SKM-1 (cell line): ENCODE data around the gene CYGB.
"Not testable (repeated sequence)": the region's sequence is repeated elsewhere in the genome, so short reads cannot be mapped to it uniquely, and the experiment has no call there.

Source experiments
- DNase-seq: peaks from one replicate; lab custom pipeline; 2025; ENCODE audit not compliant: unreplicated experiment; lab: John Stamatoyannopoulos, UW

Gene CYGB

DNA sequence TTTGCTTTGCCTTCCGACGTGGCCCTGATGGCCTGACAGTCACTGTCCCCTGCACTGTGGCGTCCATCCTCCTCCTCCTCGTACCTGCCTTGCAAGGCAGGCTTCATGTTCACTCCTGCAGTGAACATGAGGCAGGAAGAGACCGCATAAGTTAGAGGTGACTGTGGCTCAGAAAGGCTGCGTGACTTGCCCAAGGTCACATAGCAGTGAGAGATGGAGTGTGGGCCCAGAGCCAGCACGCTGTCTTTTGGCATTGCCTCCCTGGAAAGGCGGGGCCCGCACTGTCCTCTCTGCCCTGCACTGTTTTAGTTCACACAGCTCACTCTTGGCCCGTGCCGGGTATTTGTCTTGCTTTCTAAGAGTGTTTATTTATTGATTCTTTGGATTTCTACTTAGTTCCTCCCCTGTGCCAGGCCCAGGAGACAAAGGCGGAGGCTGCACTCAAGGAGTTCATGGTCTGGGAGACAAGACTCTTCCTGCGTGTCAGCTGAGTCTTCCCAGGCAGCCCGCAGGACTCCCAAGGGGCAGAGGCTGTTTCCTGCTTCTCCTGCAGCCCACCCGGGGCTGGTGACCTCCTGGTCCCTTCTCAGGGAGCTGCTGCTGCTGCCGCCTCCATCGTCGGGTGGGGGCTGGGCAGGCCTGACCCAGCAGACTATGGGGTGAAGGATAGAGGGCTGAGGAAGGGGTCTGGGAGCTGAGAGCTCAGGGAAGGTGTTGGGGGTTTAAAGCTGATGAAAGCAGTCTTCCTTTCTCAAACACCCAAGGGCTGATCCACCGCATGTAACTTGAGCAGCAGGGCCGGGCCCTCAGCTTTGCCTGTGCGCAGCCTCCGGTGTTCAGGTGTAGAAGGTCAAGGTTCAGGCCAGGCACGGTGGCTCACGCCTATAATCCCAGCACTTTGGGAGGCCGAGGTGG lies 12.7 kb downstream of the CYGB start:
- DNase-seq = no peak

DNA sequence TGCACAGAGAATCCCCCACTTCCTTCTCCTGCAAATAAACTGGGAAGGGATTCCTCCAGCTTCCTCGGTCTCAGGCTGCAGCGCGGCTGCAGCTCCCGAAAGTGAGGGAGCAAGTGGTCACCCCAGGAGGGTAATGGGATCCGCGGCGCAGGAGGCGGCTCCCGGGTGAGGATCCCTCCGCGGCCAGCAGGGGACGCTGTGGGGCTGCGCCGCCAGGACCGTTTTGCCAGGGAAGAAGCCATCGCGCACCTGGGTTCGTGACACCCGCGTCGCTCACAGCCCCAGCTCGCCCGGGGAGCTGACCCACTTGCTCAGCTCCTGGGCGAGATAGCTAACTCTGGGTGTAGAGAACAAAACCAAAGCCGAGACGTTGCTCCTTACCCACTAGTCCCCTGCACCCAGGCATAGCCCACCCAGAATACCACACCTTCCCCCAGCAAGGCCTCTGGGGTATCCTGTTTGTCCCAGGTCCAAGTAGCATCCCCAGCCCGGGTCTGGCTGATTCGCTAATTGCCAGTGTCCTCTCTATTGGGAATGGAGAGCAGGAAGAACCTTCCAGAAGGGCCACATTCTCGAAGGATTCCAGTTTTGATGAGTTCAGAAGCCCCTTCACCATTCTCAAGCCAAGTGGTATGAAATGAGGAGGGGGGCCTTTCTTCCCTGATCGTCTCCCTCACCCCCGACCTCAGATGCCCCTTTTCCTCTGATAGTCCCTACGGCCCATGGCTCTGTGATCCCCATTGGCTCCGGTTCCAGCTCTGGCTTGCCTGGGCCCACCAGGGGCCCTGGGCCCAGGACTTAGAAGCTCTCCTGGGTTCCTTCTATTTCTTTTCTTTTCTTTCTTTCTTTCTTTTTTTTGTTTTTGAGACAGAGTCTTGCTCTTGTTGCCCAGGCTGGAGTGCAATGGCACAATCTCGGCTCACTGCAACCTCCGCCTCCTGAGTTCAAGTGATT lies 14.1 kb downstream of the CYGB start:
- DNase-seq = no peak

DNA sequence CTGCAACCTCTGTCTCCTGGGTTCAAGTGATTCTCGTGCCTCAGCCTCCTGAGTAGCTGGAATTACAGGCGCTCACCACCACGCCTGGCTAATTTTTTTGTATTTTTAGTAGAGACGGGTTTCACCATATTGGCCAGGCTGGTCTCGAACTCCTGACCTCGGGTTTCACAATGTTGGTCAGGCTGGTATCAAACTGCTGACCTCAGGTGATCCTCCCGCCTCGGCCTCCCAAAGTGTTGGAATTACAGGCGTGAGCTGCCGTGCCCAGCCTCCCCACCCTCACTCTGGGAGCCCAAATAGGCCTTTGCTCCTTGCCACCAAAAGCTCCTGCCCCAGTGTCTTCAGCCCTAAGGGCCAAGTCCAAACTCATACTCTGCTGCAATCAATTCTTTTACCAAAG lies 15.8 kb downstream of the CYGB start:
- DNase-seq = not testable (repeated sequence)

DNA sequence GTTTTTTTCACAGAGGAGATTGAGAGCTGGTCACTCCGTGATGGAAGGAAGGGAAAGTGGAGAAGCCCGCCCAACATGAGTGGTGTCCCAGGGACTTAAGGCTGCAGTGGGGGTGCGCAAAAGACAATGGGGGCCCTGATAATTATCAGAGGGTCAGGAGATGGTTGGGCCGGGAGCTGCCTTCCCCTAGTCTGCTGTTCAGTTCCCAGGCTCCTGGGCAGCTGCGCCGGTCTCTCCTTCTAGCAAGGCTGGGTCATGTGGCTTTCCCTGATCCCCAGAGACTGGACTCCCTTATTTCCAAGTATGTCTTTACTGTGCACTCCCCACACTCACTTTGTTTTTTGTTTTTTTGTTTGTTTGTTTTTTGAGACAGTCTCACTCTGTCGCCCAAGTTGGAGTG lies 16.2 kb downstream of the CYGB start:
- no peak for DNase-seq

DNA sequence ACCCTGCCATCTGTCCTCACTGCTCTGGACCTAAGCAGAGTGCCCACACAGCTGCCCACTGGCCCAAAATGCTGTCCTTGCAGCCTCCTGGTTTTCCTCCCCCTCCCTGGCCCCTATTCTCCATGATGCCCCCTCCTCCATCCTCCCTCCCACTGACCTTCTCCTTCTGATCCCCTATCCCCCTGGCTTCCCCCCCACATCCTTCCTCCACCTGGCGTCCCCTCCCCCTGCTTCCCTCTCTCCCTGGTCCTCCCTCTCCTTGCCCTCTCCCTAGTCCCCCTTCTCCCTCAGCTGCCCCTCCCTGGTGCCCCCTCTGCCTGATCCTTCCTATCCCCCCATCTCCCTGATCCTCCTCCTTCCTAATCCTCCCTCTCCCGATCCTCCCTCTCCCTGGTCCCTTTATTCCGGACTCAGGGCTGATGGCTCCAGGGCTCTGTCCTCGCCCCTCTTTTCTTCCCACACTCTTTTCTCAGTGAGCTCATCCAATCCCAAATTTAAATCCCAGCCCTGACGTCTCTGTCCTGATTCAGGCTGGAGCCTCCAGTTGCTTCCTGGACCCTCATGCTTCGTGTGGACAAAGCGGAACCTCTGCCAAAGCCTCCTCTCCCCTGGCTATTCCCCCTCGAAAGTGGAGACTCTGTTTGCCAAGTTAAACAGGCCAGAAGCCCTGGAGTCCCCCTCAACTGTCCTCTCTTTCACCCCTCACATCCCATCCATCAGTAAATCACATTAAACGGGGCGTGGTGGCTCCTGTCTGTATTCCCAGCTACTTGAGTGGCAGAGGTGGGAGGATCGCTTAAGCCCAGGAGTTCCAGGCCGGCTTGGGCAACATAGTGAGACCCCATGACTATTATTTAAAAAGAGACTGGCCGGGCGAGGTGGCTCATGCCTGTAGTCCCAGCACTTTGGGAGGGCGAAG lies 18.2 kb downstream of the CYGB start:
- no peak for DNase-seq

DNA sequence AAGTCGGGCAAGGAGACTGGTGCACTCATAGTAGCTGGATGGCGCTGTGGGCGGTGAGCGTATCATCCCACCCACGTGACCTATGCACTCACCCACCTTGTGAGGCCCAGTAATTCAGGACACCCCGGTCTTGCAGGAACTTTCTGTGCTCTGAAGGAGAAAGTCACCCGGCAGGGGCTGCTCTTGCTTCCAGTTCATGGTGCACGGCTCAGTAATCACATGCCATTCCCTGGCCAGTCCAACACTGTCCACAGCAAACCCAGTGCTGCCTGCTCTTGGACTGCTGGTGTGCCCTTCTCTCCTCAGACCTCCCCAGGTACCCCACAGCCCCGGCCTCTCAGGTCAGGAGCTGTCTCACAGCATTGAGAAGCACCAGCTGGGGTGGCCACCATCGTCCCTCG lies 19.9 kb downstream of the CYGB start:
- DNase-seq = no peak

DNA sequence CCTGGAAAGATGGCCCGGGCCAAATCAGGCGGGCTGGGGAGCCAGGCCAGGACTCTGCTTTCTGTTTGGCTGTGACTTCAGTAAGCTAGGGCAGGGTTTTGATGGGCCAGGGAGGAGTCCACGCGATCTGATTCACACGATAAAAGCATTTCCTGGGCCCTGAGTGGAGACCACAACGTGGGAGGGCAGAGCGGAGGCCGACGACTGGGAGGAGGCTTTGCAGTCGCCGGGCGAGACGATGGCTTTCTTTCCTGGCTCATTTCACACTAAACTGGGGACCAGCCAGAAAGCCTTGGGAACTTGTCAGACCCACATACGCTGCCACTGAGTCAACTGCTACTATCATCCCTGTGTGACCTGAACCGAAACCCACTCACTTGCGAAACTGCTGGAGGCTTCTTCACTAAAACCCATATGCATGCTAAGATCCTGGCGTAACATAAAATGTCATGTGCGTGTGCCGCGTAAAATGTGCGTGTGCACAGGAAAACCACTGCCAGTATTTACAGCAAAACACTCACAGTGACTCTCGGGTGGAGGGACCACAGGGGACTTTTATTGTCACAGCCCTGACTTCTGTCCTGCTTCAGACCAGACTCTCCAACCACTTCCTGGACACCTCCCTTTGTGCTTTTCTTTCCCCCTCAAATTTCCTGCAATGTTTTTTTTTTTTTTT lies 22.1 kb downstream of the CYGB start:
- DNase-seq = peak; percentile 52

DNA sequence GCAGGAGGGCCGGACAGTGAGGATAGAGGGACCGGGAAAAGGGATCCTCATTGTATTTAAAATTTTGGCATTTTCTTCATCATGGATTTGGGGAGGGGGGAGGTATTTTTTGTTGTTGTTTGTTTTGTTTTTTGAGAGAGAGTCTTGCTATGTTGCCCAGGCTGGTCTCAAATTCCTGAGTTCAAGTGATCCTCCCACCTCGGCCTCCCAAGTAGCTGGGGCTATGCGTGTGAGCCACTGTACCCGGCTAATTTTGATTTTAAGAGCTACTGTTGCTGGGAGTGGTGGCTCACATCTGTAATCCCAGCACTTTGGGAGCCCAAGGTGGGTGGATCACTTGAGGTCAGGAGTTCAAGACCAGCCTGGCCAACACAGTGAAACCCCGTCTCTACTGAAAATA lies 23.2 kb downstream of the CYGB start:
- DNase-seq = not testable (repeated sequence)

DNA sequence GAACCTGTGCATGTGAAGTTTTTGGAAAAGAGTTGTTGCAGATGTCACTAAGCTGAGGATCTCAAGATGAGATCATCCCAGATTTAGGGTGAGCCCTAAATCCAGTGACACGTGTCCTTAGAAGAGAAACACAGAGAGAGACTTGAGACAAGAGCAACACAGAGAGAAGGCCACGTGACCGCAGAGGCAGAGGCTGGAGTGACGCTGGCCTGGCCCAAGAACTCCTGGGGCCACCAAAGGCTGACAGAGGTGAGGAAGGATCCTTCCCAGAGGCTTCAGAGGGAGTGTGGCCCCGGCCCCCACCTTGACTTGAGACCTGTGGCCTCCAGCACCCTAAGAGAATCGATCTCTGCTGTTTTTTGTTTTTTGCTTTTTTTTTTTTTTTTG lies 24.2 kb downstream of the CYGB start:
- no peak for DNase-seq

DNA sequence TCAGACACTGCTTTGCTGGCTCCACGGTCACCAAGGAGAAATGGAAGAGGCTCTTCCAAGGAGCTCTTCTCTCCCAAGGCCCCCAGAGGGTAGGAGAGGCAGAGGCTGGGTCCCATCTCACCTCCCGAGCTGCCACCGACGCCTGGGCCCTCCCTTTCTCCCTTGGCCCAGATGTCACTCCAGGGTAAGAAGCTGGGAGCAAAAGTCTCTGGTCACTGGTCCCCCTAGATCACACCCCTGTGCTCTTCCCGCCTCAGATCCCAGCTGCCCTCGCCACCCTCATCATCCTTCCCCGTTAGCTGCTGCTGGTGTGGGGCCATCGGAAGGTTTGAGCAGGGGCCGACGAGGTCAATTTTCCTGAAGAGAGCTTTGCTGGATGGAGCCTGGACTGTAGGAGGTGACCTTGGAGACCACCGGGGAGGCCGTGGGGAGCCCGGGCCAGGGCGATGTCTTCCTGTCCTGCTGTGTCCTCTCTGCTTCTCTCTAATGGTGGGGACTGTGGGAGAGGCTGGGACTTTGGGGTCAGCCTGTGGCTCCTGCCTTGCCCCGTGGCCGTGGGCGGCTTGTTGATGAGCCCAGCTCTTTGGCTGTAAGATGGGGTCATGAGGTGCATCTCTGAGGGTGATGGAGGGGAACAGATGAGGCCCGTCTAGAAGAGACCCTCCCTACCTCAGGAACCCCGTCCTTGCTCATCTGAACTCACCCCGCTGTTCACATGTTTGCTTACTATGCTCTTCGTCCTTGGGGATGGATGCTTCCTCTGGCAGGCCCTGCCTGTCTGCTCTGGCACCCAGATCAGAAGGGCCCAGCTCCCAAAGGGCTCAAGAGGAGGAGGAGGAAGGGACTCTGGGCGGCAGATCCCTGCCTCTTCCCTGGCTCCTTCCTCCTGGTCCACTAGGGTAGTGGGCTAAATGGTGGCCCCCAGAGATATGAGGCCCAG lies 24.9 kb downstream of the CYGB start:
- DNase-seq = no peak

DNA sequence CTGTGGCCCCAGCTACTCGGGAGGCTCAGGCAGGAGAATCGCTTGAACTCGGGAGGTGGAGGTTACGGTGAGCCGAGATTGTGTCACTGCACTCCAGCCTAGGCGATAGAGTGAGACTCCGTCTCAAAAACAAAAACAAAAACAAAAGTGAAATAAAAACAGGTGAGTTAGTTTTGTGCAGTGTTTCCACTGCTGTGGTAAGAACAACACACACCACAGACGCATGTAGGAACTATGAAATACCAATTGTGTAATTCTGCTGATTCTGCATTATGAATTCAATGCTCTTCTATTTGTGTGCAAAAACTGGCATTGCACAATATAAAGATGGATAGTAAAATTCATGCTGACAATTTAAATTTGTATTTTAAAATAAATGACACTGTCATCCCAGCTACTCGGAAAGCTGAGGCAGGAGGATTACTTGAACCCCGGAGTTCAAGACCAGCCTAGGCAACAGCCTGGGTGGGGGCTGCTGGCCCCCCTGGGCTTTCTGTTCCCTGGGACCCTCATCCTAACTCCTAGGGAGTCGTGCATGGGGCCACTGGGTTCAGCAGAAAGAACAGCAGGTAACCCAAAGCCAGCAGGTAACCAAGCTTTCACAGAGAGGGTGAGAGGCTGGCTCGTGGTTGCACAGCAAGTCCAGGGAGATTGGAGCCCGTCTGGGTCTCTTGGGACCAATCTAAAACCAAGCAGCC lies 25.7 kb downstream of the CYGB start:
- DNase-seq = no peak

DNA sequence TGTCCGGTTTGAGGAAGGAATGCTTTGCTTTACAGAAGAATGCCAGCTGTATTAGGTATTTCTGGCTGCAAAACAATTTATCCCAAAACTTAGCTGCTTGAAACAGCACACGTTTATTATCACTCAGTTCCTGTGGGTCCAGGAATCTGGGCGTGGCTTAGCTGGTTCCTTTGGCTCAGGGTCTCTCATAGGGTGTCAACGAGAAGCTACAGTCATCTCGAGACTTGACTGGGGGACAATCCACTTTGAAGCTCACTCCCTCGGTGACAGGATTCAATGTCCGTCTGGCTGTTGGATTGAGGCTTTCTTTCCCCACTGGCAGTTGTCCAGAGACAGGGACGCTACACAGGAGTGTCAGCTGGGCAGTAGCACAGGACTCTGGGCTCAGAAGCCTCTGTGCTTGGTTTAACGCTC lies 26.7 kb downstream of the CYGB start:
- no peak for DNase-seq

DNA sequence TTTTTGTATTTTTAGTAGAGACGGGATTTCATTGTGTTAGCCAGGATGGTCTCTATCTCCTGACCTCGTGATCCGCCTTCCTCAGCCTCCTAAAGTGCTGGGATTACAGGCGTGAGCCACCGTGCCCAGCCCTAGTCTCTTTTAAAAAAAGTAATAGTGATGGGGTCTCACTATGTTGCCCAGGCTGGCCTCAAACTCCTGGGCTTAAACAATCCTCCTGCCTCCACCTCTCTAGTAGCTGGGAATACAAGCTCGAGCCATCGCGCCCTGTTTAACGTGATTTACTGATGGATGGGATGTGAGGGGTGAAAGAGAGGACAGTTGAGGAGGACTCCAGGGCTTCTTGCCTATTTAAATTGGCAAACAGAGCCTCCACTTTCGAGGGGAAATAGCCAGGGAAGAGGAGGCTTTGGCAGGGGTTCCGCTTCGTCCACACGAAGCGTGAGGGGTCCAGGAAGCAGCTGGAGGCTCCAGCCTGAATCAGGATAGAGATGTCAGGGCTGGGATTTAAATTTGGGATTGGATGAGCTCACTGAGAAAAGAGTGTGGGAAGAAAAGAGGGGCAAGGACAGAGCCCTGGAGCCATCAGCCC lies 28.9 kb downstream of the CYGB start:
- not testable (repeated sequence) for DNase-seq

DNA sequence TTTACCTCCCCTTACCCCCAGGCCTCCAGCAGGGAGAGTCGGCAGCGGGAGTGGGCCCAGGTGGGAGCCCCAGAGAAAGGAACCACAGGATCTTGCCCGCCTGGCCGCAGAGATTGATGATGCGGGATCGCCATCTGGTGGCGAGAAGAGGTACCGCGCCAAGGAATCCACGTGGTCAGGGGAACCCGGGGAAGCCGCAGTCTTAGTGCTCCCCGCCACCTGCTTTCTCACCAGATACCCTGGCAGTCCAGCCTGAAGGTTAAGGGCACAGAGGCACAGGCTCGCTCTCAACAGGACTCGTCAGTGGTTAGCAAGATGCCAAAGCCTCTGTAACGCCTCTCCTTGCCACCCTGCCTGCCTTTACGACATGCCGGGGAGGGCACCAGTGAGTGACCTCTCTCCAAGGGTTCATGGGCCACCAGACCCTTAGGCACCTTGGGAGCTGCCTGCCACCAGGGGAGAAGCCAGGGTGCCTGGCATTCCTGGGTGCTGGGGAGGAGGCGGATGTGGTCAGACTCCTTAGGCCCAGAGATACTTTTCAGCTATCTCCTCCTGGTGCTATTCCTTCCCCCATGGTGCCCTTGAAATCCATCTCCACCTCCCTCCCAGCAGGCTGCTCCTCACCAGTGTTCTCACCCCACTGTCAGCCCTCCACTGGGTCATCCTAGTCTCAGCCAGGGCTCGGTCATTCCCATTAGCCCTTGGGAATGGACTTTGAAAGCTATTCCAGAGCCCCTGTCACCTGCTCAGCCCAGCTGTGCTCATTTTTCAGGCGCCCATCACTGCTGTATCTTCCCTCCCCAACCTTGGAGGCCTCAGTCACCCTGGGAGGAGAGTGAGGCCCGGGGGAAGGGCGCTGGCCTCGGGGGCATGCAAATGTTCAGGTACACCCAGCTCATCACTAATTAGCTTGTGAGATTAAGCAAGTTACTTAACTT lies 30.8 kb downstream of the CYGB start:
- DNase-seq = peak; percentile 56

DNA sequence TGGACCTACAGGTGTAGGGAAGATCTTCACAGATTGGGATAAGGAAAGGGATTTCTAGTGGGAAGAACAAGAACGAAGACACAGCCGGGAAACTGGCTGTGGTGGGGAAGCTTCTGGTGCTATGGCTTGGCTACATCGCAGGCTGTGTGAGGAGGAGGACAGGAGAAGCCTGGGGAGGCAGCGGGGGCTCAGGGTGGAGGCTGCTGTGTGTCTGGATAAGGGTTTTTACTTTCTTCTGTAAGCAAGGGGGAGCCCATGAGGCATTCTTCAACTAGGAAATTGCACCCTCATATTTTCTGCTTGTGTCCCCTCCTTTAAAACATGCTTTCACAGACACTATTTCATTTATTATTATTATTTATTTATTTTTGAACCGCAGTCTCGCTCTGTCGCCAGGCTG lies 33.4 kb downstream of the CYGB start:
- DNase-seq = no peak

DNA sequence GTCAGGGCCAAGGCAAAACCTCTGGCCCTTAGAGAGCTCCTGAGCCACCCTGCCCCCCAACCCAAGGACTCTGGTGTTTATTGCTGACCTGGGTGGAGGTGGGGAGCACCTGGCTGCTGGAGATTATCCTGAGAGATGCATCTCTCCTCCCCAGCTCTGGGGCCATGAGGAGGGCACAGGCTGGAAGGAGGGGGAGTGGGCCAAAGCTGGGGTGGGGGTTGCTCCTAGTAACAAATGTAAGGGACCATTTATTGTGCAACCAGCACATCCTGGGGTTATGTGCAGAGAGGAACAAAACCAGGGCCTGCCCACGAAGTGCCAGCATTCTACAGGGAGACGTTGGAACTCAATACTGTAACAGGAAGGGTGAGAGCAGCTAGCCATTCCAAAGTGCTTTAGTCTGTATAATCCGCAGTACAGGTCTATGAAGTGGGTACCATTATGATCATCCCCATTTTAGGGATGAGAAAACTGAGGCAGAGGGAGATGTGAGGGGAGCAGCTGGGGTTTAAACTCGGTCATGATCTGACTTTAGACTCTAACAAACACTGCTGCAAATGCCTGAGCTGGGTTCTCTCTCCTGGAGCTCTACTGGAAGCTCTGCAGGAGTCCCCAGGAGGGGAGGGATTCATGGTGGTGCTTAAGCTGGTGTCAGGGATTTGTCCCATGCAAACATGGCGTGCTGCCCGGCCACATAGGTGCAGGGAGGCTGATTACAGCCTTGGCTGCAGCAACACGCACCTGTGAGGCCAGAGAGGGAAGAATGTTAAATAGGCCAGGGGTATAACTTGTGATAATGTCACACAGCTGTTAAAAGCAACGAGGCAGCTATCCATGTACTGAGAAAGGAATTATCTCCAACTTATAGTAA lies 34.9 kb downstream of the CYGB start:
- peak; percentile 14 for DNase-seq
